ENCODE results near the gene CDC25B. TPM values are rescaled to one million over a fixed set of nuclear protein-coding genes. Genes with fewer than 3 reads are reported as not detected.

The CDC25B gene
- total and polyA plus RNA-seq, 2 of the 13 experiments (the other 11 are each of a cell fraction or from before 2014, with no cell fraction given): 14.5 to 19.4 TPM

- TF ChIP-seq PBX2 (CRISPR knock-in tag; IDR thresholded peaks at IDR 0.05) (no peak), KDM3A (CRISPR knock-in tag; IDR thresholded peaks at IDR 0.05; ENCODE audit: low read depth) (peak; percentile 57; the same call in 1 of the 2 replicates), ZSCAN22 (CRISPR knock-in tag; IDR thresholded peaks at IDR 0.05) (no peak), RFXANK (CRISPR knock-in tag; IDR thresholded peaks at IDR 0.05) (no peak), ZBED4 (CRISPR knock-in tag; IDR thresholded peaks at IDR 0.05; ENCODE audit: borderline replicate concordance) (peak; percentile 38; the same call in 1 of the 2 replicates), ADNP (CRISPR knock-in tag; IDR thresholded peaks at IDR 0.05) (peak; percentile 8), ZNF7 (CRISPR knock-in tag; IDR thresholded peaks at IDR 0.05) (no peak), SCMH1 (CRISPR knock-in tag; IDR thresholded peaks at IDR 0.05; ENCODE audit: borderline replicate concordance) (no peak), ERF (CRISPR knock-in tag; IDR thresholded peaks at IDR 0.05) (peak; percentile 81; the same call in 1 of the 2 replicates), NFIC (IDR thresholded peaks at IDR 0.05; ENCODE audit: low read length) (no peak), SP2 (CRISPR knock-in tag; IDR thresholded peaks at IDR 0.05) (no peak), ZNF782 (CRISPR knock-in tag; IDR thresholded peaks at IDR 0.05; ENCODE audit: borderline replicate concordance) (no peak; the same call in 1 of the 2 replicates), ZNF564 (CRISPR knock-in tag; IDR thresholded peaks at IDR 0.05) (no peak), ZNF777 (CRISPR knock-in tag; IDR thresholded peaks at IDR 0.05) (peak; percentile 75), ZNF17 (CRISPR knock-in tag; IDR thresholded peaks at IDR 0.05) (no peak), IRF2 (CRISPR knock-in tag; IDR thresholded peaks at IDR 0.05) (peak; percentile 38; the same call in 1 of the 2 replicates), ZNF224 (CRISPR knock-in tag; IDR thresholded peaks at IDR 0.05) (no peak), CREB3 (CRISPR knock-in tag; IDR thresholded peaks at IDR 0.05) (no peak), FOXJ3 (CRISPR knock-in tag; IDR thresholded peaks at IDR 0.05; ENCODE audit: borderline replicate concordance) (no peak), ZFP90 (CRISPR knock-in tag; IDR thresholded peaks at IDR 0.05; ENCODE audit: borderline replicate concordance) (peak; percentile 71; the same call in 1 of the 2 replicates), ZNF205 (CRISPR knock-in tag; IDR thresholded peaks at IDR 0.05) (peak; percentile 75; the same call in 1 of the 2 replicates), ZFP41 (CRISPR knock-in tag; IDR thresholded peaks at IDR 0.05; ENCODE audit: borderline replicate concordance) (no peak), ZNF282 (IDR thresholded peaks at IDR 0.05; ENCODE audit: partially characterized antibody) (no peak), ZNF18 (CRISPR knock-in tag; IDR thresholded peaks at IDR 0.05; ENCODE audit: insufficient replicate concordance) (no peak)
Measured at GRCh38 chr20:3749689-3750531, 46.2 kb upstream of the CDC25B start (continued).

All from HepG2 (cell line).